Dedifferentiated amniotic fluid mesenchymal stem cell (primary cell): Measurements from ENCODE around the gene PTPN14.

Experiments used
- DNase-seq: peaks from one replicate; pipeline ENCODE4 v3.0.0-alpha.2; 2016; ENCODE audit errors: extremely low spot score

PTPN14 gene

GRCh38 chr1:214429951-214430770 is 121.2 kb downstream of the PTPN14 start:
- DNase-seq: no peak

DNA sequence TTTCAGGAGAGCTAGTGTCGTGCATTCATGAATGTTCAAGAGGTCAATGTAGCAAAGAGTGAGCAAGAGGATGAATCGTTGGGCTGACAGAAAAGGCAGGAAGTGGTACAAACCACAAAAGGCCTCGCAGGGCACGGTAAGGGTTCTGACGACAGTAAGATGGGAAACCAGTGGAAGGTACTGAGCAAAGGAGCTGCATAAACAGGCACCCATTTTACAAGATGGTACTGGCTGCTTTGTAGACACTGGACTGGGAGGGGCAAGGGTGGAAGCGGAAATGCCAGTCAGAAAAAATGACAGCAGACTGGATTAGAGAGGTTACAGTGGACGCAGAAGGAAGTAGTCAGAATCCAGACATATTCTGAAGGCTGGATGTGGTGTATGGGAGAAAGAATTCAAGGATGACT is 123.5 kb downstream of the PTPN14 start:
- peak; percentile 36 for DNase-seq

- no peak for DNase-seq
Observed at GRCh38 chr1:214426426-214426812, 125.0 kb downstream of the PTPN14 start.

DNA sequence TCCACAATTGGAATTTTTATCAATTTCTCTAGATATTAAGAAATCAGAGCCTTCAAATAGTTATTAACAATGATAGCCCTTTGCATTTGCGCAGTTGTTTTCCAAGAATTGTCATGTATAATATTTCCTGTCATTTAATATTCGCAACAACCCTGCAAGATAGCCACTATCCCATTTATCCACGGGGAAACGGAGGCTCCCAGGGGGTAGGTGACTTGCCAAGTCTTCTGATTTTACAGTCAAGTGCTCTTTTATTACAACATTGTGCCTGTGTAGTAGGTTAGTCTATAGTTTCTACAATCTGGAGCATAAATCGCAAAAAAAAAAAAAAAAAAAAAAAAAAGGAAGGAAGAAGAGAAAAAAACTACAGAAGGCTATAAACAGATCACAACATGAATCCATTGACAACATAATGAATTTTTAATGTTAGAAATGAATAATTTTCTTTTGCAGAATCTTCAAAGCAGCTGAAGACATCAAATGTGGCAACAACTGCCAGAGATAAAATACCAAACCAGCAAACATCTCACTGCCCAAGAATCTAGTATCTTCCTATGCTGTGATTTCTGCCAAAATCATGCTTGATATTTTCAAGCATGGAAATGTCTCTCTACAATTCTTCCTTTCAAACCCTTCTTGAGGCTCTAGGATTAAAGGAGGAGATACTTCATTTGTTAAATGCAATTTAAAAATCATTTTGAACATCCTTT is 125.5 kb downstream of the PTPN14 start:
- DNase-seq: no peak

- DNase-seq: no peak
Observed at GRCh38 chr1:214425101-214425500, 126.3 kb downstream of the PTPN14 start.

- DNase-seq: no peak
Observed at GRCh38 chr1:214423045-214423444, 128.4 kb downstream of the PTPN14 start.

- peak; percentile 26 for DNase-seq
Observed at GRCh38 chr1:214422137-214422671, 129.2 kb downstream of the PTPN14 start.

DNA sequence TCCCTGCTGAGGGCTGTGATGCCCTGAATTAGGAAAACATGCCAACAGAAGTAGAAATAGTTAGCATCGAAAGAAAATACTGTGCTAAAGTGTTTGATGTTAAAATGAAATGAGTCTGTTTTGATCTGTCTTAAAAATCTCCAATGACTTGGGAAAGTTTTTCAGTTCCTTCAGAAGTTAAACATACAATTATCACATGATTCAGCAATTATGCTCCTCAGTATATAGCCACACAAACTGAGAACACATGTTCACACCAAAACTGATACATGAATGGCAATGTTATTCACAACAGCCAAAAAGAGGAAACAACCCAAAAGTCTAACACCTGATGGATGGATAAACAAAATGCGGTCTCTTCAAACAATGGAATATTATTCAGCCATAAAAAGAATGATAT is 130.6 kb downstream of the PTPN14 start:
- no peak for DNase-seq

DNA sequence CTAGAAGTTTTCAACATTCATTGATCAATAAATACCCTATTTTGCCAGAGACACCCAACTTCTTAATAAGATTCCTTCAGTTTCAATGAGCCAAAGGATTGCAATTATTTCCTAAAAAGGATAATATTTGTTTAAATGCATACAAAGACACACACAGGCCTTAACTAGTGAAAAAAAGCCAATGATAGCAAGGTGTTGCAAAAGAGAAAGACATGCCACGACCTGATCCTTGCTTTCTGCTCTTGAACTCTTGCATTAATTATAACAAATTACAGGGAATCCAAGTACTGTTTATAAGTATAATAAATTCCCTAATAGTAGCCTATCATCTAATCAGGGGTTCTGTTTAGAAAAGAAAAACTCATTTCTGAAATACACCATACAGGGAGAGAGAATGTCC is 131.1 kb downstream of the PTPN14 start:
- no peak for DNase-seq

DNA sequence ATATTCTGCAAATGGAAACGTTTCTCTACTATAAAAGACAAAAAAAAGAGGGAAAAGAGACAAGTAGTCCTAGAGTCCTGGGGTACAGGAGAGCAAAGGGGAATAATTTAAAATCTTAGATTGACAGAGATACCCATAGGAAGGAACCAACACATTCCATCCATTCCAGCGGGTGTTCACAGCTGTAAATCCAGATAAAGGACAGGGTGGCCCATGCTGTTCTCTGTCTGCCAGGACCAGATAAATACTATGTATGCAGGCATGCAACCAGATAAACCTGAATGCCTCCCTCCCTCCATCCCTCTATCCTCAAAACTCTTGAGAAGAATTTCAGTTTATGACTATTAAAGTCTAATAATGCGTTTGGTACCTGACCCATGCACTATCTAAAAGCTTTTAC is 131.8 kb downstream of the PTPN14 start:
- no peak for DNase-seq

- no peak for DNase-seq
Observed at GRCh38 chr1:214418391-214418790, 133.0 kb downstream of the PTPN14 start.

DNA sequence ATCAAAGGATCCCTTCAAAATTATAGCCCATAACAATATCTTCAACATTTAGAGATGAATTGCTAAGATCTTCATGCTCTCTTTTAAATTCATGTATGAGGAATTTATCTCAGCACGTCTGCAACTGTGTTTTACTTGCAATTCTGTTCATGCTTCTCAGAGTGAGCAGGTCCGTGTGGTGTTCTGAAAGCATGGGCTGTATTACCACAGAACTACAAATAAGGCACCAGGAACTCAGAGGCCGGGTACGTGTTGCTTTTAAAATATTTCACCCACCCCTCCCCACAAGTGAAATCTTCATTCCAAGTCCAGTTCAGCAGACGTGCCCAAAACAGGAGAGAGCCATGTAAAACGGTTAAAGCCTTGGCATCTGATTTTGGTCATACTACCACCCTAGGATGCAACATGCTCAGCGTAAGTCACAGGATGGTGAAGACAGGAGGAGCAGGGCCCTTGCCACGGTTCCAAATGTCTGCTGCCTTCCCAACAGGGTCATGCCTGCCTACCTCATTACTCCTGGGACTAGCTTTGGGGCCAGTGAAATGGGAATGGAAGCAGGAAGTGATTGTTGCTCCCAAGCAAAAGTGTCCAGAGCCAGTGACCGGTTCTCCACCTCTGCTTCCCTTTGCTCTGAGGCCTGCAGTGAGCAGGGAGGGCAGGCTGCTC is 133.7 kb downstream of the PTPN14 start:
- no peak for DNase-seq

- no peak for DNase-seq
Observed at GRCh38 chr1:214416858-214417257, 134.5 kb downstream of the PTPN14 start.

- peak; percentile 27 for DNase-seq
Observed at GRCh38 chr1:214416417-214416816, 135.0 kb downstream of the PTPN14 start.

DNA sequence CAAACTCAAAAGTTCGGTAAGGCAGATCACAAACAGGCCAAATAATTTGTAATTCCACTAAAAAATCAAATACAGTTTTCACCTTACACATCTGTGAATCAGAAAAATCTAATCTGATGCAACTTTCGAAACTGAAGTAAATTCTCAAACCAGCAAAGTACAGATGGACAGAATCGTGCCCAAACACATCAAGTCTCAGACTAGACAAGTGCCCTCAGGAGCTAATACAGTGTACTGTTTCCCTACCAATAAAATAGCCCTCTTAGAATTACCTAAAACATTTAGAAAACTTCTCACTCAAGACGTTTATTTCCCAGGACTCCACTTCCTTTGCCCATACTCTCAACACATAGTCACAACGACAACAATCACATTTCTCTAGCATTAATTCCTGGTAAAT is 136.3 kb downstream of the PTPN14 start:
- no peak for DNase-seq

DNA sequence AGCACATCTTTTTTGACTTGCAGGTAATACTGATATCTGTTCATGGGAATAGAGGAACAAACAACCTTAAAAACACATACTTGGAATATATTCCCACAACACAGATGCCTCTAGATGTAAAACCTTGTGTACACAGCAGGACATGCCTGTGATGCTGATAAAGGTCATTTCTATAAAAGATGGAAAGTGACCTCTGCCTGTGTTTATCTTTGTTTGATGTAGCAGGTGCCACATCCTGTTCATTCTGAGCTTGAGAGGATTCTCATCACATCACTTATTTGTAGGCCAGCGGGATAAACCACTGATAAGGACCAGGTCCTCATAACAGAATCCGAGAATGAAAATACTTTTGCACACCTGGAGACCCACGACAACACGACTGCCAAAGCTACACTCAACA is 136.7 kb downstream of the PTPN14 start:
- no peak for DNase-seq

GRCh38 chr1:214413315-214413714 is 138.1 kb downstream of the PTPN14 start:
- no peak for DNase-seq

DNA sequence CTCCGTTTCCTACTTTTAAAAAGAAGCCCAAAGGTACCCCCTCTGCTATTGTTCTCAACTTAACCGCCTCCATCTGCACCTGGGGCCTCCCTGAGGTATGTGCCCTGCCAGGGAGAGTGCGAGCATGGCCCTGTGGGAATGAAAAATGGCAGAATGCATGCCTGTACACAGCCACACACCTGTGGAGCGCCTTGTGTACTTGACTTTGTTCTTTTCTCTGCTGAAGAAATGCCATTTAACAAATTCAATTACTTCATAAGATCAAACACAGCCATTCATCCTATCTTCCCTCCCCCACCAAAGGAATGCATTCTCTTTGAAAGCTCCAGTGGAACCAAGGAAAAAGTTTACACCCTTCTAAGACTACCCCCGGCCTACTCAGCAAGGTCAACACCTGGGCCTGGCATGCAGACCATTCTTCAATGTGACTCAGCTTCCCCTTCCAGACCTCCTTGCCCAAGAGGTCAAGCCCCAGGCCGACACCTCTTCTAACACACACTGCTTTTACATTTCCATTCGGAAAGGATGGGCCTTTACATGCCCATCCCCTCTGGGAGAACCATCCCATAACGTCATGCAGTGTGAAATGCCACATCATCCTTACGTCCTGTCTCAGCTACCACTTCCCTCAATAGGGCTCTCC is 146.7 kb downstream of the PTPN14 start:
- no peak for DNase-seq

- DNase-seq: no peak
Observed at GRCh38 chr1:214404154-214404553, 147.2 kb downstream of the PTPN14 start.

DNA sequence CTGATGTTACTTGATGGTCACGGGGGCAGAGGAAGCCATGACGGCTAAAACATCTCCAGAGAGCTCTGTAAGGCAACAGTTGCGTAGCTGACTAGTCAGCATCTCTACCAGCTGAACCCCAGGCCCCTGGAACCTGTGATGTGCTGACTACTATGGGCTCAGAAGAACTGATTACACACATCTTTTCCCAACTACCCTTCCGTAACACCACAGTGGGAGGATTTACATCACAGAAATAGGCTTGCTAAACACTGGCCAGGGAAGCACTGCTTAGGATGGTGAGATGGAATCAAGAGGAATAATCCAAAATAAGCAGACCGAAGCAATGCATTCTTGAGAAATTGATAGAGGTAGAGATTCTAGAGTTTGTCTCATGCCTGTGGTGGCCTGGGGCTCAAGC is 148.0 kb downstream of the PTPN14 start:
- no peak for DNase-seq

- DNase-seq: no peak
Observed at GRCh38 chr1:214402613-214403083, 148.8 kb downstream of the PTPN14 start.

- no peak for DNase-seq
Observed at GRCh38 chr1:214401666-214402065, 149.7 kb downstream of the PTPN14 start.
